Measurements from ENCODE around the gene CNGB1.
"Not testable (repeated sequence)": the region's sequence is repeated elsewhere in the genome, so short reads cannot be mapped to it uniquely, and the experiment has no call there.

GRCh38 chr16:58004736-58005135, 33.8 kb upstream of the CNGB1 start:
- TF ChIP-seq CTCF (IDR thresholded peaks at IDR 0.05; ENCODE audit: low read length); EZH2 (IDR thresholded peaks at IDR 0.05; ENCODE audit: borderline replicate concordance, low read length): not testable (repeated sequence)

Data from OCI-LY1 (cell line).